Activated gamma-delta T cell treated with anti-CD3 and anti-CD28 coated beads, Interleukin-2, amount 50 U/mL, for 16 hours (primary cell): ENCODE measurements around the gene FOXP1.

Experiments
- DNase-seq: peaks from one replicate; pipeline ENCODE4 v3.0.0-alpha.2; 2020; ENCODE audit warnings: low read depth

The FOXP1 gene

GRCh38 chr3:71052716-71053115, 530.8 kb downstream of the FOXP1 start:
- no peak for DNase-seq

- DNase-seq: no peak
Measured at GRCh38 chr3:71051893-71052687, 531.4 kb downstream of the FOXP1 start.

- no peak for DNase-seq
Measured at GRCh38 chr3:71051259-71051595, 532.3 kb downstream of the FOXP1 start.

- no peak for DNase-seq
Measured at GRCh38 chr3:71050538-71051258, 532.8 kb downstream of the FOXP1 start.

- no peak for DNase-seq
Measured at GRCh38 chr3:71050166-71050537, 533.4 kb downstream of the FOXP1 start.

GRCh38 chr3:71048948-71049347, 534.6 kb downstream of the FOXP1 start:
- no peak for DNase-seq

- no peak for DNase-seq
Measured at GRCh38 chr3:71047616-71048531, 535.7 kb downstream of the FOXP1 start.

- DNase-seq: no peak
Measured at GRCh38 chr3:71046791-71047190, 536.7 kb downstream of the FOXP1 start.

- DNase-seq: no peak
Measured at GRCh38 chr3:71045917-71046282, 537.6 kb downstream of the FOXP1 start.

- no peak for DNase-seq
Measured at GRCh38 chr3:71045212-71045916, 538.2 kb downstream of the FOXP1 start.

- no peak for DNase-seq
Measured at GRCh38 chr3:71042759-71043158, 540.8 kb downstream of the FOXP1 start.

- DNase-seq: no peak
Measured at GRCh38 chr3:71041371-71041770, 542.2 kb downstream of the FOXP1 start.

- no peak for DNase-seq
Measured at GRCh38 chr3:71039332-71039731, 544.2 kb downstream of the FOXP1 start.

- DNase-seq: no peak
Measured at GRCh38 chr3:71037775-71038174, 545.8 kb downstream of the FOXP1 start.

- no peak for DNase-seq
Measured at GRCh38 chr3:71035886-71036285, 547.6 kb downstream of the FOXP1 start.

- no peak for DNase-seq
Measured at GRCh38 chr3:71035314-71035713, 548.2 kb downstream of the FOXP1 start.

- DNase-seq: no peak
Measured at GRCh38 chr3:71033681-71034220, 549.8 kb downstream of the FOXP1 start.

GRCh38 chr3:71031914-71032521, 551.5 kb downstream of the FOXP1 start:
- DNase-seq: no peak

GRCh38 chr3:71031181-71031580, 552.3 kb downstream of the FOXP1 start:
- no peak for DNase-seq

- no peak for DNase-seq
Measured at GRCh38 chr3:71030748-71031147, 552.8 kb downstream of the FOXP1 start.

GRCh38 chr3:71029770-71030169, 553.8 kb downstream of the FOXP1 start:
- no peak for DNase-seq
